Chondrocyte (in vitro differentiated cells): ENCODE results near the gene IFNA10. TPM values are rescaled to one million over a fixed set of nuclear protein-coding genes. Genes with fewer than 3 reads are reported as not detected.
"Not testable (repeated sequence)": the region's sequence is repeated elsewhere in the genome, so short reads cannot be mapped to it uniquely, and the experiment has no call there.

ENCODE experiments used
- DNase-seq: peaks from one replicate; pipeline ENCODE4 v3.0.0; 2021; ENCODE audit warnings: mixed read lengths, low spot score
- H3K27ac Mint-ChIP-seq: one replicate; pipeline ENCODE4 v1.8.0; 2021; ENCODE audit warnings: mild to moderate bottlenecking, moderate library complexity, mixed read lengths; ENCODE audit not compliant: unreplicated experiment
- H3K27me3 Mint-ChIP-seq: 2 replicates; pipeline ENCODE4 v1.8.0; 2021; ENCODE audit warnings: low read depth, mixed read lengths
- H3K36me3 Mint-ChIP-seq: 2 replicates; pipeline ENCODE4 v1.8.0; 2021; ENCODE audit warnings: low read depth, mixed read lengths
- H3K4me1 Mint-ChIP-seq: 2 replicates; pipeline ENCODE4 v1.8.0; 2021; ENCODE audit warnings: low read depth, mild to moderate bottlenecking, mixed read lengths
- H3K4me3 Mint-ChIP-seq: one replicate; pipeline ENCODE4 v1.8.0; 2021; ENCODE audit warnings: mild to moderate bottlenecking, moderate library complexity, mixed read lengths; ENCODE audit not compliant: unreplicated experiment
- H3K9me3 Mint-ChIP-seq: 2 replicates; pipeline ENCODE4 v1.8.0; 2021; ENCODE audit warnings: low read depth, mixed read lengths
- CTCF ChIP-seq: fragments of 200-600 bp; sonication (generic); IDR thresholded peaks from 2 replicates; pipeline ENCODE4 v1.5.0; 2021; ENCODE audit warnings: antibody characterized with exemption, mild to moderate bottlenecking, moderate library complexity
- total RNA-seq: library from RNA; stranded (reverse); gene quantifications from 3 replicates; pipeline ENCODE4 v1.2.1, GENCODE V29; 2021

IFNA10 gene
- total RNA-seq, 1 donor from 2014 or later: not detected

GRCh38 chr9:21244836-21245235 lies 37.9 kb upstream of the IFNA10 start:
- Mint-ChIP-seq H3K9me3 (peaks cover 5% of the 10 kb centered on the region), H3K27ac (no peak overlapping the region), H3K36me3 (no peaks in the 10 kb centered on the region), H3K27me3 (peaks cover 31% of the 10 kb centered on the region), H3K4me1 (no peaks in the 10 kb centered on the region), H3K4me3 (no peak overlapping the region)
- no peak for DNase-seq
- no peak for TF ChIP-seq CTCF

GRCh38 chr9:21239911-21240310 lies 33.0 kb upstream of the IFNA10 start, which contains the start of gene IFNA14:
IFNA14 (minus strand) TSS chr9:21240005; CDS start chr9:21239935, 70 bp downstream.
- H3K27me3 Mint-ChIP-seq: peaks cover 45% of the 10 kb centered on the region
- H3K27ac Mint-ChIP-seq: no peak within 1 kb of the TSS
- DNase-seq: no peak
- no peaks in the 10 kb centered on the region for H3K9me3 Mint-ChIP-seq
- H3K4me3 Mint-ChIP-seq: no peak within 1 kb of the TSS
- no peak for TF ChIP-seq CTCF
- H3K36me3 Mint-ChIP-seq: no peaks in the 10 kb centered on the region
- H3K4me1 Mint-ChIP-seq: no peaks in the 10 kb centered on the region

- H3K4me1 Mint-ChIP-seq, DNase-seq, H3K27ac Mint-ChIP-seq, H3K36me3 Mint-ChIP-seq, H3K9me3 Mint-ChIP-seq, H3K4me3 Mint-ChIP-seq: not testable (repeated sequence)
- peaks cover 32% of the 10 kb centered on the region for H3K27me3 Mint-ChIP-seq
Measured at GRCh38 chr9:21236360-21236714, 29.4 kb upstream of the IFNA10 start.

GRCh38 chr9:21235468-21236359 lies 28.8 kb upstream of the IFNA10 start:
- DNase-seq, H3K4me1 Mint-ChIP-seq, H3K27ac Mint-ChIP-seq, H3K4me3 Mint-ChIP-seq, H3K36me3 Mint-ChIP-seq, H3K9me3 Mint-ChIP-seq: not testable (repeated sequence)
- peaks cover 37% of the 10 kb centered on the region for H3K27me3 Mint-ChIP-seq
- TF ChIP-seq CTCF: peak; percentile 78

- peaks cover 35% of the 10 kb centered on the region for H3K27me3 Mint-ChIP-seq
- no peaks in the 10 kb centered on the region for H3K9me3 Mint-ChIP-seq
- no peak for DNase-seq
- H3K4me3 Mint-ChIP-seq: no peak overlapping the region
- no peak overlapping the region for H3K27ac Mint-ChIP-seq
- no peaks in the 10 kb centered on the region for H3K4me1 Mint-ChIP-seq
- no peaks in the 10 kb centered on the region for H3K36me3 Mint-ChIP-seq
- TF ChIP-seq CTCF: no peak
Measured at GRCh38 chr9:21234153-21234687, 27.3 kb upstream of the IFNA10 start.
